Ascending aorta (tissue), 2 donors: ENCODE measurements around the gene DDIT4. TPM values are rescaled to one million over a fixed set of nuclear protein-coding genes. Genes with fewer than 3 reads are reported as not detected.

Experiments used
- DNase-seq, 2 donors: peaks; one replicate each; pipeline ENCODE4 v3.0.0-alpha.2; 2019; ENCODE audit warnings: low spot score in 2 of 2
- H3K27ac ChIP-seq, 2 donors: fragments of 200-600 bp; sonication (generic); one replicate each; pipeline ENCODE4 v1.5.1; 2016 to 2017; ENCODE audit warnings: mild to moderate bottlenecking in 1 of 2
- H3K27me3 ChIP-seq: fragments of 200-600 bp; sonication (generic); one replicate; pipeline ENCODE4 v1.5.1; 2017
- H3K36me3 ChIP-seq, 2 donors: fragments of 200-600 bp; sonication (generic); one replicate each; pipeline ENCODE4 v1.5.1; 2016
- H3K4me1 ChIP-seq, 2 donors: fragments of 200-600 bp; sonication (generic); one replicate each; pipeline ENCODE4 v1.5.1; 2016 to 2017; ENCODE audit warnings: mild to moderate bottlenecking in 1 of 2
- H3K4me3 ChIP-seq, 2 donors: fragments of 200-600 bp; sonication (generic); one replicate each; pipeline ENCODE4 v1.5.1; 2016 to 2017; ENCODE audit warnings: mild to moderate bottlenecking in 1 of 2
- H3K9me3 ChIP-seq, 2 donors: fragments of 200-600 bp; sonication (generic); one replicate each; pipeline ENCODE4 v1.5.1; 2016
- intact Hi-C: fragments of 100-400 bp; cut with DNase I; formaldehyde crosslinking; loops from one replicate; pipeline ENCODE4 v1.15.1; 2023
- total RNA-seq: library from RNA; depleted of rRNA; stranded (reverse); fragments of >200 nt; gene quantifications from one replicate; pipeline ENCODE4 v1.1.0, GENCODE V29; 2016
- TF ChIP-seq, protein P1 (sequence below), 3 experiments: fragments of 200-600 bp in 2 of 3; fragments of 450-650 bp in 1 of 3; sonication (generic) in 2 of 3; IDR thresholded peaks; one replicate each; pipeline ENCODE4 v1.5.1; 2016 to 2019; ENCODE audit warnings: antibody characterized with exemption in 3 of 3, mild to moderate bottlenecking in 1 of 3, moderate library complexity in 1 of 3

Gene DDIT4
- total RNA-seq, 1 donor from 2014 or later = 394 TPM

DNA sequence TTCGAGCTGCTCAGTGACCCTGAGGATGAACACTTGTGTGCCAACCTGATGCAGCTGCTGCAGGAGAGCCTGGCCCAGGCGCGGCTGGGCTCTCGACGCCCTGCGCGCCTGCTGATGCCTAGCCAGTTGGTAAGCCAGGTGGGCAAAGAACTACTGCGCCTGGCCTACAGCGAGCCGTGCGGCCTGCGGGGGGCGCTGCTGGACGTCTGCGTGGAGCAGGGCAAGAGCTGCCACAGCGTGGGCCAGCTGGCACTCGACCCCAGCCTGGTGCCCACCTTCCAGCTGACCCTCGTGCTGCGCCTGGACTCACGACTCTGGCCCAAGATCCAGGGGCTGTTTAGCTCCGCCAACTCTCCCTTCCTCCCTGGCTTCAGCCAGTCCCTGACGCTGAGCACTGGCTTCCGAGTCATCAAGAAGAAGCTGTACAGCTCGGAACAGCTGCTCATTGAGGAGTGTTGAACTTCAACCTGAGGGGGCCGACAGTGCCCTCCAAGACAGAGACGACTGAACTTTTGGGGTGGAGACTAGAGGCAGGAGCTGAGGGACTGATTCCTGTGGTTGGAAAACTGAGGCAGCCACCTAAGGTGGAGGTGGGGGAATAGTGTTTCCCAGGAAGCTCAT lies 1.1 kb downstream of the DDIT4 start:
- intact Hi-C loops = loop anchor here (2.0 to 5.0 kb wide), 2 partner anchors 42 to 62 kb away; no protein-coding TSS in a partner anchor
- DNase-seq = peak in 1 of 2 donors; percentile 82
- no peaks in the 10 kb centered on the region for H3K9me3 ChIP-seq
- peaks cover 8 to 22% of the 10 kb centered on the region in 2 donors for H3K4me1 ChIP-seq
- H3K27me3 ChIP-seq = no peaks in the 10 kb centered on the region
- TF ChIP-seq, protein P1, sequence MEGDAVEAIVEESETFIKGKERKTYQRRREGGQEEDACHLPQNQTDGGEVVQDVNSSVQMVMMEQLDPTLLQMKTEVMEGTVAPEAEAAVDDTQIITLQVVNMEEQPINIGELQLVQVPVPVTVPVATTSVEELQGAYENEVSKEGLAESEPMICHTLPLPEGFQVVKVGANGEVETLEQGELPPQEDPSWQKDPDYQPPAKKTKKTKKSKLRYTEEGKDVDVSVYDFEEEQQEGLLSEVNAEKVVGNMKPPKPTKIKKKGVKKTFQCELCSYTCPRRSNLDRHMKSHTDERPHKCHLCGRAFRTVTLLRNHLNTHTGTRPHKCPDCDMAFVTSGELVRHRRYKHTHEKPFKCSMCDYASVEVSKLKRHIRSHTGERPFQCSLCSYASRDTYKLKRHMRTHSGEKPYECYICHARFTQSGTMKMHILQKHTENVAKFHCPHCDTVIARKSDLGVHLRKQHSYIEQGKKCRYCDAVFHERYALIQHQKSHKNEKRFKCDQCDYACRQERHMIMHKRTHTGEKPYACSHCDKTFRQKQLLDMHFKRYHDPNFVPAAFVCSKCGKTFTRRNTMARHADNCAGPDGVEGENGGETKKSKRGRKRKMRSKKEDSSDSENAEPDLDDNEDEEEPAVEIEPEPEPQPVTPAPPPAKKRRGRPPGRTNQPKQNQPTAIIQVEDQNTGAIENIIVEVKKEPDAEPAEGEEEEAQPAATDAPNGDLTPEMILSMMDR (IDR thresholded peaks at IDR 0.05) = peak; percentile 59 to 81 (median 79)
- H3K36me3 ChIP-seq = peaks cover 22 to 24% of the 10 kb centered on the region in 2 donors
- H3K4me3 ChIP-seq = peak overlapping the region; percentile 76 to 86
- peak overlapping the region; percentile 89 to 93 for H3K27ac ChIP-seq

DNA sequence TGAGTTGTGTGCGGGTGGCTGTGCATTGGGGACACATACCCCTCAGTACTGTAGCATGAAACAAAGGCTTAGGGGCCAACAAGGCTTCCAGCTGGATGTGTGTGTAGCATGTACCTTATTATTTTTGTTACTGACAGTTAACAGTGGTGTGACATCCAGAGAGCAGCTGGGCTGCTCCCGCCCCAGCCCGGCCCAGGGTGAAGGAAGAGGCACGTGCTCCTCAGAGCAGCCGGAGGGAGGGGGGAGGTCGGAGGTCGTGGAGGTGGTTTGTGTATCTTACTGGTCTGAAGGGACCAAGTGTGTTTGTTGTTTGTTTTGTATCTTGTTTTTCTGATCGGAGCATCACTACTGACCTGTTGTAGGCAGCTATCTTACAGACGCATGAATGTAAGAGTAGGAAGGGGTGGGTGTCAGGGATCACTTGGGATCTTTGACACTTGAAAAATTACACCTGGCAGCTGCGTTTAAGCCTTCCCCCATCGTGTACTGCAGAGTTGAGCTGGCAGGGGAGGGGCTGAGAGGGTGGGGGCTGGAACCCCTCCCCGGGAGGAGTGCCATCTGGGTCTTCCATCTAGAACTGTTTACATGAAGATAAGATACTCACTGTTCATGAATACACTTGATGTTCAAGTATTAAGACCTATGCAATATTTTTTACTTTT lies 1.8 kb downstream of the DDIT4 start:
- H3K4me1 ChIP-seq = peaks cover 8 to 22% of the 10 kb centered on the region in 2 donors
- peak overlapping the region; percentile 76 to 86 for H3K4me3 ChIP-seq
- peak overlapping the region; percentile 89 to 93 for H3K27ac ChIP-seq
- H3K27me3 ChIP-seq = no peaks in the 10 kb centered on the region
- H3K9me3 ChIP-seq = no peaks in the 10 kb centered on the region
- DNase-seq = no peak
- TF ChIP-seq, protein P1 (IDR thresholded peaks at IDR 0.05) = no peak
- peaks cover 22 to 24% of the 10 kb centered on the region in 2 donors for H3K36me3 ChIP-seq
- intact Hi-C loops = loop anchor here (2.0 to 5.0 kb wide), 2 partner anchors 42 to 61 kb away; no protein-coding TSS in a partner anchor

DNA sequence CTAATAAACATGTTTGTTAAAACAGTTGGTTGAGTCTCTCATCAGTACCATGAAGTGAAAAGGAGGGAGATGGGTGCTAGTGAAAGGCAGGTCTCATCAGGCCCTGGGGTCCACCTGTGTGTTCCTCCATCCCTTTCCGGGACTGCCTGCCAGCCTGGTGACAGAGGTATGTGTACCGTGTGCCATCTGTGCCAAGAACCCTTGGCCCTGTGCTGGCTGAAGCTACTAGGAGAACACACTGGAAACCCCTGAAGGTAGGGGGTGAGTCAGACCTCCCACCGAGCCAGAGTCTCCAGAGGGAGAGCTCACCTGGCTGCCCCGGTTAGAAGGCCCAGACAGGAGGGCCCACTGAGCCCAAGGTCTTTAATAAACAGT lies 2.3 kb downstream of the DDIT4 start:
- TF ChIP-seq, protein P1 (IDR thresholded peaks at IDR 0.05) = no peak
- H3K4me3 ChIP-seq = peak overlapping the region; percentile 76 to 86
- peaks cover 8 to 22% of the 10 kb centered on the region in 2 donors for H3K4me1 ChIP-seq
- H3K36me3 ChIP-seq = peaks cover 22 to 24% of the 10 kb centered on the region in 2 donors
- H3K27ac ChIP-seq = peak overlapping the region; percentile 89 to 93
- H3K27me3 ChIP-seq = no peaks in the 10 kb centered on the region
- intact Hi-C loops = loop anchor here (5.0 kb wide), 1 partner anchor 41 kb away; no protein-coding TSS in a partner anchor
- DNase-seq = no peak
- H3K9me3 ChIP-seq = no peaks in the 10 kb centered on the region

DNA sequence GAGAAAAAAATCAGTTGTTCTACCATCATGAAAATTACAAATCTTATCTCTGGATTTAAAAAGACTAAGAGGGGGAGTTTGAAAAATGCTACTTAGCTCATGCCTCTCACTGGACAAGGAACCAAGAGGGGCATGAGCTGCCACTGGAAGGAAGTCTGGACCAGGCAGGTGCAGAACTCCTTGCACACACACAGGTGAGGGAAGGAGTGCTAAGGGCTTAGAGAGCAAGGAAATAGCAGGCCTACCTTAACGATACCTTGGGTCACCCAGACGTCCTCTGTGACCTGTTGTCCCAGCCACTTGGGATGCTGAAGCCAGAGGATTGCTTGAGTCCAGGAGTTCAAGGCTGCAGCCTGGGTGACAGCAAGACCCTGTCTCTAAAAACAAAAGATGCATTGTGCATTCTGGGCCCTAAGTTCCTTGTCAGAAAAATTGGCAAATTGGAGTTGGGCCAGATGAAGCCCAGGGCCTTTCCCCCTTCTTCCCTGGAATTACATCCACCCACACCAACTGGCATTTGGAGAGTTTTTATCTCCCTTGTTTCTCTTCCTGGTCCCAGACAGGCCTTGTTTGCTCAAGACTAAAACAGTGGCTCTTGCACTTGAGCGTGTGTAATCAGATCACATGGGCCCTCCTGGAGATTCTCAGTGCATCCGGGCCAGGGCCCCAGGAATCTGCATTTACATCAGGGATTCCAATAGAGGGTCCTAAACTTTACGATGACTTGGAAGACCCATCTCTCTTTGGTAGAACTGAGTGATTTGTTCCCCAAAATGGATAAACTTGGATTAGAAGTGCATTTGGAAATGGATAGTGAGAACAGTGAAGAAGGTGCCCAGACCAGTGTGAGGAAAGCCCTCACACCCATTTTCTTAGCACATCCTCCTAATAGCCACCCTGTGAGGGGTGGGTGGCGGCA lies 3.0 kb downstream of the DDIT4 start:
- Histone ChIP-seq H3K36me3 (peaks cover 22 to 24% of the 10 kb centered on the region in 2 donors), H3K27ac (peak overlapping the region; percentile 89 to 93), H3K9me3 (no peaks in the 10 kb centered on the region), H3K27me3 (no peaks in the 10 kb centered on the region), H3K4me1 (peaks cover 8 to 22% of the 10 kb centered on the region in 2 donors), H3K4me3 (peak overlapping the region; percentile 76 to 86)
- TF ChIP-seq, protein P1 (IDR thresholded peaks at IDR 0.05) = no peak
- no peak for DNase-seq
- intact Hi-C loops = loop anchor here (5.0 kb wide), 1 partner anchor 41 kb away; no protein-coding TSS in a partner anchor

DNA sequence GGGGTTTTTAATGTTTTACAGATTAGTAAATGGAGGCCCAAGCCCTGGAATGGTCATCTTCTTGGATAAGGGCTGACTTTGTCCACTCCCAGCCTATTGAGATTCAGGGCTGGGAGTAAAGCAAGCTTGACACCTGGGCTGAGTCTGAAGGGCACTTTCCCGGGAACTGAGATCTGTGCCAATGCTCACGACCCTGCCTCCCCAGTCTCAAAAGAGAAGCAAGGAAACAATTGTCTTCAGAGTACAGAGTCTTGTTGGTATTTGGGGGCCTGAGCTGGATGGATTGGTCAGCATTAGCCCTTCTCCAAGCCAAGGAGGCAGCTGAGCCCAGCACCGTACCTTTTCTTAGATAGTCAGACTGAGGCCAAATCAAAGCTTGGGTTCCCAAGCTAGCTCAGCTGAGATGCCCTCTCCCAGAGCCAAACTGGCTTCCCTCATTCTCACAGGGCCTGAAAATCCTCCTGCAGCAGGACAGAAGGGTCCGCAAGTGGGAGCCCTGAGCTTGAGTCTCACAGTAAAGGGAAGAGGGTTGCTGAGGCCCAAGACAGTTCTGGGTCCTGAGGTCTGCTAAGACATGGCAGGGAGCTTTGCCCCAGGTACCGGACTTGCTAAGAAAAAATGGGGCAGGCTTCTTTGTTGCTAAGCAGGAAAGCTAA lies 3.7 kb downstream of the DDIT4 start:
- peak overlapping the region; percentile 89 to 93 for H3K27ac ChIP-seq
- H3K4me1 ChIP-seq = peaks cover 5 to 18% of the 10 kb centered on the region in 2 donors
- no peaks in the 10 kb centered on the region for H3K27me3 ChIP-seq
- peaks cover 22 to 24% of the 10 kb centered on the region in 2 donors for H3K36me3 ChIP-seq
- peak overlapping the region; percentile 15 to 86 for H3K4me3 ChIP-seq
- TF ChIP-seq, protein P1 (IDR thresholded peaks at IDR 0.05) = no peak
- DNase-seq = no peak
- H3K9me3 ChIP-seq = no peaks in the 10 kb centered on the region
- intact Hi-C loops = loop anchor here (5.0 kb wide), 1 partner anchor 40 kb away; no protein-coding TSS in a partner anchor
